ENCODE measurements around the gene SLC35B1.
"Not testable (repeated sequence)": the region's sequence is repeated elsewhere in the genome, so short reads cannot be mapped to it uniquely, and the experiment has no call there.

Gene SLC35B1

GRCh38 chr17:49725452-49726130 is 17.8 kb upstream of the SLC35B1 start:
- no peak for TF ChIP-seq CTCF (IDR thresholded peaks at IDR 0.05; ENCODE audit: borderline replicate concordance, control extremely low read depth, extremely low read depth, insufficient read depth, missing control alignments)
- in situ Hi-C loops (cut with MboI; ENCODE audit: low sequenced_read_pairs, unreplicated experiment): no loop called here
- DNase-seq (ENCODE audit: low spot score): no peak

- DNase-seq (ENCODE audit: low spot score); in situ Hi-C loops (cut with MboI; ENCODE audit: low sequenced_read_pairs, unreplicated experiment): not testable (repeated sequence)
These were observed 16.8 kb upstream of the SLC35B1 start for GRCh38 chr17:49724552-49724951.

DNA sequence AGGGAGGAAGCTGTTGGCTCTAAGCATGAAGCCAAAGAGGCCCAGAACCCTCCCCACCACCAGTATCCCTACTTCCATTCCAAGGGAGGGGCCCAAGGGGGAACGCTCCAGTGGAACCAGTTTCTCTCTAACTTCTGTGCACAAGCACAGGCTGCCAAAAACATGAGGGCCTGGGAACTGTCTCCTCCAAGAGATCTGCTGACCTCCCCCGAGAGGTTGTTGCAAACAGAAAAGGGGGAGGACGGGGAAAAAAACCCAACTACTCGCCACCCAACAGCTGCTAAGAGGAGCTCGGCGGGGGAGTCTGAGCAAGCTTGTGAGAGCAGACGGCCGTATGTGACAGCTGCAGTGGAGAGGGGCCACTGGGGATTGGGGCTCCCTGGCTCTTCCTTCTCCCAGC is 15.7 kb upstream of the SLC35B1 start:
- TF ChIP-seq CTCF (IDR thresholded peaks at IDR 0.05; ENCODE audit: borderline replicate concordance, control extremely low read depth, extremely low read depth, insufficient read depth, missing control alignments): no peak
- in situ Hi-C loops (cut with MboI; ENCODE audit: low sequenced_read_pairs, unreplicated experiment): no loop called here

DNA sequence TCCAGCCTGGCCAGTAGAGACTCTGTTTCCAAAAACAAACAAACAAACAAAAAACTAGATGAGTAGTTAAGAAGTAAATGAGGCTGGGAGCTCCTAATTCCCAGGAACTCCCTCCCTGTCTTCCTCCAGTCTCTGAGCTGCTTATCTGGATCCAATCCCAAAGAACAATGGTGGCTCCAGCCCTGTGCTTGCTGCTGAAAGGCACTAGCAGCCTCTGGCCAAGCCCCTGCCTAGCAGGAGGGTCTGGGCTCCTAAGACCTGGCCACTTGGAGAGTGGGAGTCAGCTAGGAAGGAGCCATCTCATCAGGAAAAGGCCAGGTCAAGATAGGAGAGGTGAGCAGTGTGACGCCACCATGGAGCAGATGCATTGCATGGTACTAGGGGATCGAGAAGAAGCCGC is 14.3 kb upstream of the SLC35B1 start:
- in situ Hi-C loops (cut with MboI; ENCODE audit: low sequenced_read_pairs, unreplicated experiment): no loop called here
- TF ChIP-seq CTCF (IDR thresholded peaks at IDR 0.05; ENCODE audit: borderline replicate concordance, control extremely low read depth, extremely low read depth, insufficient read depth, missing control alignments): no peak
- no peak for DNase-seq (ENCODE audit: low spot score)

More for the DNA sequence above, 15.7 kb upstream of the SLC35B1 start:
- DNase-seq (ENCODE audit: low spot score): no peak

- no peak for TF ChIP-seq CTCF (IDR thresholded peaks at IDR 0.05; ENCODE audit: borderline replicate concordance, control extremely low read depth, extremely low read depth, insufficient read depth, missing control alignments)
- in situ Hi-C loops (cut with MboI; ENCODE audit: low sequenced_read_pairs, unreplicated experiment): no loop called here
- DNase-seq (ENCODE audit: low spot score): no peak
These were observed 9.7 kb upstream of the SLC35B1 start for GRCh38 chr17:49717371-49717861.

DNA sequence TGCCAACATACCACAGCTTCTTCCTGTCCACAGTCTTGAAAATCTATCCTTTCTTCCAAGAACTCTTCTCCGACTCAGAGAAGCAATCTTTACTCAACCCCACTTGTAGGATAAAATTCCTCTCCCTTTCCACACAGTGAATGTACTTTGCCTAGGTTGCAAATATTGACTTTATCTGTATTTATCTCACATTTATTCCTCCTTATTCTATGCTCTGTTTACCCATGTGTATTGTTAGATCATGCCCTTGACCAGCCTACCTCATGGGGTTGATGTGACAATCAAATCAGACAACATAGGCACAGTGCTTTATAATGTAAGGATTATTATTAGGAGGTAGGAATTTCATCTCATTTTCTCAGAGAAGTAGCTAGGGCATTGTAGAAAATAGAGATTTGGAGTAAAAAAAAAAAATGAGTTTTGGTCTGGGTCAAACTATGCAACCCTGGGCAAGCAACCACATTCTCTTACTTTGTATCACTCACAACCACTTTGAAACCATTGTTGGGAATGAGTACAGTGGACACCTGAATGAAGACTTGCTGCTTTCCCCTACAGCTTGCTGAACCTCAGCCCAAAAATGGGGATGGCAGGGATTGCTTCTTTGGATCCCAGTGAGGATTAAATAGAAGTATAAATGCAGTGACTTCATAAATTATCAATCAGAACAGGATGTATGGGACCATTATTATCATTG is 9.1 kb upstream of the SLC35B1 start:
- in situ Hi-C loops (cut with MboI; ENCODE audit: low sequenced_read_pairs, unreplicated experiment): no loop called here
- DNase-seq (ENCODE audit: low spot score): no peak
- no peak for TF ChIP-seq CTCF (IDR thresholded peaks at IDR 0.05; ENCODE audit: borderline replicate concordance, control extremely low read depth, extremely low read depth, insufficient read depth, missing control alignments)

- DNase-seq (ENCODE audit: low spot score): no peak
- in situ Hi-C loops (cut with MboI; ENCODE audit: low sequenced_read_pairs, unreplicated experiment): no loop called here
- TF ChIP-seq CTCF (IDR thresholded peaks at IDR 0.05; ENCODE audit: borderline replicate concordance, control extremely low read depth, extremely low read depth, insufficient read depth, missing control alignments): no peak
These were observed 8.0 kb upstream of the SLC35B1 start for GRCh38 chr17:49715717-49716279.

All from GM13976 (cell line).